Measurements from ENCODE around the gene SMAD3.

DNA sequence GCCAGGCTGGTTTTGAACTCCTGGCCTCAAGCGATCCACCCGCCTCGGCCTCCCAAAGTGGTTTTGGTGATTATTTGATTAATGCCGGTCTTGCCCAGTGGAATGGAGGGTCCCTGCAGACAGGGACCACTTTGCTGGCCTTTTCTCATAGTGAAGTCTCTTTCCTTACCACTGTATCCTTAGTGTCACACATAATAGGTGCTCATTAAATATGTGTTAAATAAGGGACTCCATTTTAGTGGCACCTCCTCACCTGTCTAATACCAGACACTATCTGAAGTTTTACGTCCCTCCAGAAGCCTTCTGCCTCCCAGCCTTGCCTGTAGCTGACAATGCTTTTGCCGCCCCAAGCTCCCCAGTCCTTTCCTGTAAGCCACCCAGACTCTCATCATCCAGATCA lies 97.8 kb downstream of the SMAD3 start:
- no peak for TF ChIP-seq POLR2A (IDR thresholded peaks at IDR 0.05; ENCODE audit: low read length)
- no peak for TF ChIP-seq GATA1 (IDR thresholded peaks at IDR 0.05; ENCODE audit: low read depth, low read length)

Measured in erythroblast (primary cell).